ENCODE measurements around the gene SAP30BP.

- TF ChIP-seq, protein P1, sequence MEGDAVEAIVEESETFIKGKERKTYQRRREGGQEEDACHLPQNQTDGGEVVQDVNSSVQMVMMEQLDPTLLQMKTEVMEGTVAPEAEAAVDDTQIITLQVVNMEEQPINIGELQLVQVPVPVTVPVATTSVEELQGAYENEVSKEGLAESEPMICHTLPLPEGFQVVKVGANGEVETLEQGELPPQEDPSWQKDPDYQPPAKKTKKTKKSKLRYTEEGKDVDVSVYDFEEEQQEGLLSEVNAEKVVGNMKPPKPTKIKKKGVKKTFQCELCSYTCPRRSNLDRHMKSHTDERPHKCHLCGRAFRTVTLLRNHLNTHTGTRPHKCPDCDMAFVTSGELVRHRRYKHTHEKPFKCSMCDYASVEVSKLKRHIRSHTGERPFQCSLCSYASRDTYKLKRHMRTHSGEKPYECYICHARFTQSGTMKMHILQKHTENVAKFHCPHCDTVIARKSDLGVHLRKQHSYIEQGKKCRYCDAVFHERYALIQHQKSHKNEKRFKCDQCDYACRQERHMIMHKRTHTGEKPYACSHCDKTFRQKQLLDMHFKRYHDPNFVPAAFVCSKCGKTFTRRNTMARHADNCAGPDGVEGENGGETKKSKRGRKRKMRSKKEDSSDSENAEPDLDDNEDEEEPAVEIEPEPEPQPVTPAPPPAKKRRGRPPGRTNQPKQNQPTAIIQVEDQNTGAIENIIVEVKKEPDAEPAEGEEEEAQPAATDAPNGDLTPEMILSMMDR (conservative IDR thresholded peaks at IDR 0.05), result no peak
- no peak for TF ChIP-seq EZH2 (IDR thresholded peaks at IDR 0.05; ENCODE audit: low read depth)
Measured at GRCh38 chr17:75703191-75703590, 36.1 kb downstream of the SAP30BP start.

Measured in PC-9 (cell line).